GM18499 (cell line): Measurements from ENCODE around the gene PCDH15.

Experiments
- ATAC-seq: cut with Tn5 transposase; IDR thresholded peaks from one replicate; pipeline ENCODE4 v1.9.1; 2021; ENCODE audit warnings: moderate number of reproducible peaks; ENCODE audit not compliant: insufficient read depth, unreplicated experiment

PCDH15 gene

DNA sequence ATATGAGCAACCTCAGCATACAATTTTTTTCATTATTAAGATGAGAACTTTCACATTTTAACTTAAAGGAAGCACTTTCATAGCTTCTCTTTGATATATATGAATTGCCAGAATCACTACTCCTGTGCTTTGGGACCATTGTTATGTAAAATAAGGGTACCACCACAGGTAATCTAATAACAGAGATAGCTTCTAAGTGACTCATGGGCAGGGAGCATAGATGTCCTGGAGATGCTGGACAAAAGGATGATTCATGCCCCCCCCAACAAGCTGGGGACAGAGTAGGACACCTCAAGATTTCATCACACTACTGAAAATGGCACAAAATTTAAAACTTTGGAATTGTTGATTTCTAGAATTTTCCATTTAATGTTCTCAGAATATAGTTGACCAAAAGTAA lies 641.1 kb downstream of the PCDH15 start:
- no peak for ATAC-seq

DNA sequence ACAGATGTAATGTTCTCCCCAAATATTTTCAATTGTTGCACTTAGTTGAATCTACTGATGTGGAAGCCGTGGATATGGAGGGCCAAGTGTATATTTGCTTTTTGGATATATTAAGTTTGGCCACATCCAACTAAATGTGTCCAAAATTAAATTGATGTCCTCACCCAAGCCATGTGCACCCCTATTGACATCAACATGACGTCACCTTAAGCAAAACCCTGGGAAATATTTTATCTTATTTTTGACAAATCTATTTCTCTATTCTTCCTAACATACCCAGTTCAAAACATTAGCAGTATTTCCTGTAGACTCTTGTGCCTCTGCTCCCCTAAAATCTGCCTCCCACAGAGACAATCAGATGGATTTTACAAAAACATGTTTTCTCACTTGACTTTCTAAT lies 652.5 kb downstream of the PCDH15 start:
- no peak for ATAC-seq

DNA sequence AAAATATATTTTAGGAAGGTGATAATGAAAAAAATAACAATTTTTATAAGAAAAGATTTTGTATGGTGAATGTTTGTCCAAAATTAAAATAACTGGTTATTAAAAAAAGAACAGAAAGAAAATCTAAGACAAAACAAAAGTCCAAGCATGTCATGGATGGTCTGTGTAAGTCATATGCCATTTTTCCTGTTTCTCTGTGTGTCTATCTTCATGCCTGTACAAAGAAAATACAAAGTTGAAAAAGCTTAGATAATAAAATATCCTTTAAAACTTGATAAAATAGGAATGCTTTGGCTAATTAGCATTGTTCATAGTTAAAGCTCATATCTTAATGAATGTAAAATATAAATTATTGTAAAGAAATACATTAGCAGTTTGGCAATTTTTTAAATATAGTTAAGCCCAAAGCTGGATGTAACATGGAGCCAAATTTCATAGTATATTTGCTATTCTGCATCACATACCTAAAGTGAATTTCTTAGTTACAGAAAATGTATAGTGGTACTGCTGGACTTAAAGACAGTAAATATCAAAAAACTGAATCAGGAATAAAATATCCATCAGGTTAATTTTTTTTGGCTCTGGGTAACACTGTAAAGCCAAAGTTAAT lies 661.1 kb downstream of the PCDH15 start:
- ATAC-seq, result no peak

DNA sequence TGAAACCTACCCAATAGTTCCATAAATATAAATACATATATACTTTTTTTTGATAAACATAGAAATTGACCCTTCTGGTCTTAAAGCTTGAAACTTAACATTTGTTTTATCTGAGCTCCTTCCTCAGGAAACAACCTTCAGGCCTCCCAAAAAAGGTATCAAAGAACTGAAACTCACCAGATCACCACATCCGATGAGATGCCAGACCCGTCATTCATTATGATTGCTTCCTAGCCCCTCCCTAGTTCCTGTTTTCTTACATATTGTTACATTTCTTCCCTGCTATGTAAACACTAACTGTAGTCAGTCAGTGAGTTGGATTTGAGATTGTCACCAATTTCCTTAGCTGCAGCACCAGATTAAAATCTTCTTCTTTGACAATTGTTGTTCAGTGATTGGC lies 663.6 kb downstream of the PCDH15 start:
- no peak for ATAC-seq

DNA sequence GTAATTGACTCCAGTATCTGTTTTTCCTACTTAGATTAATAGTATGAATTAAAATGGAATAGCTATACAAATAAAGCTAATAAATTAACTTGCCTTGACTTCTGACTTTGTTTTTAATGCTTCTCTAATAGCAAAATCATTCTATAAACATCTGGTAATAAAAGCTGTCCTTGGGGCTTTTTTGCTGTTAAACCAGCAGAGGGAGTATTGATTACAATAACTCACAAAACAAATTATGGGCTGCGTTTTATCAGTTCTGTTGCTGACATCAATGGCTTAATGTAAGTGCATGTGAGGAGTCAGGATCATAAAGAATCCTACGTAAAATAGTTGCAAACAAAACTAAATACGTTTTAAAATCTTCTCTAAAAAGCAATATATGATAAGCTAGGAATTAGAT lies 667.8 kb downstream of the PCDH15 start:
- ATAC-seq, result no peak

DNA sequence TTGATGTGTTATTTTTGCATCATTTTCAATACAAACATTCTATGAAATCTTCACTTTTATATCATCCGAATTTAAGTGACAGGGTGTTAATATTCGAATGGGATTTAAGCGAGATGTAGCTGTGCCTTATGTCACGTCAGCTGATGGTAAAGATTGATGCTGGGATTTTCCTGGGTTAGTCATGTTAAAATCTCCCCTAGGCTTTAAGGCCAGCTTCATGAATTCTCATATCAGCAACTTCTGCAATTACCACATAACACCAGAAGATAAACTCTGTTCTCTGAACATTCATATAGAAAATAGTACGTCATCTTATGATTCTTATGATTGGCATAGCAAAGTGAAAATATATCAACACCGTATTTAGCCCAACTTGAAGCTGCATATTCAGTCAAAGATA lies 669.2 kb downstream of the PCDH15 start:
- ATAC-seq, result no peak

DNA sequence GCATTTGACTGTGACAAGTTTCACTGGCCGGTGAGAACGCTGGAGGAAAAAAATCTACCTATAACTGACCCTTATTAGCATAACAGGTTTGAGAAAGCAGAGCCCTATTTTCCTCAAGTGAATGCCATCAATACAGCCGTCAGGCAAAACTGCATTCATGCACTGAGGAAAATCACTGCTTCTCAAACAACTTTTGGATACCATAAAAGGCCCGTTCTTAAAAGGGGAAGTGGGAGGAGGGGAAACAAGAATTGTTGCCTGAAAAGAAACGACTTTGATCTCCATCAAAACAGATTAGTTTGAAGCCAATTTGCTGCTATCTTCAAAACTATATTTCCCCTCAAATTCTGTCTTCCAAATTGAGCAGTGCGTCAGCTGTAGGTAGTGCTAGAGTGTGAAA lies 670.6 kb downstream of the PCDH15 start:
- no peak for ATAC-seq

DNA sequence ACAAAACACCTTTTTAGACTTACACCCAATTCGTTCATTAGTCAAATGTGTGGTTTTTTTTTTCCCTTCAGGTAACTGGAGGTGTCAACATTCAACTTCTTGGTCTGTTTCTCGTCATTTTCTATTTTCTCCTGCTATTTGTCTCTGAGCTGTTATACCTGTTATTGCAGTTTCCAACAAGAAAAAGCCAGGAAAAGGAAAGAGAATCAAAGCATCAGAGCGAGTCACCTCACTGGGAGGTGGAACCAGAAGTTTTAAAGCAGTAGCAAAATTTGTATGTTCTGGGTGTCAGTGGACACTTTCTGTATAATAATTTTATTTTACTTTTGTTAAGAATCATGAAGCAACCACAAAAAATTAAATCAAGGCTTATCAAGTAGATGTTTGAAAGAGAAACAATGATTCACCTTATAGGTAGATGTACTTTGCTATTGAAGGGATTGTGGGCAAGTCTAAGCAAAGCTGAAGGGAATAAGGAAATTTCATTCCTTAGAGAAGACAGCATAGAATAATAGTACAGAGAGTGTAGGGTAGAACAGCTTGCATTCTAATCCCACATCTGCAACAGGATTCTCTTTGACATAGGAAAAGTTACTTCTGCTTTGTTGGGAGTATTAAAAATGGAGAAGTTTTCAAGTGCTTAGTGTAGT lies 675.8 kb downstream of the PCDH15 start:
- no peak for ATAC-seq

DNA sequence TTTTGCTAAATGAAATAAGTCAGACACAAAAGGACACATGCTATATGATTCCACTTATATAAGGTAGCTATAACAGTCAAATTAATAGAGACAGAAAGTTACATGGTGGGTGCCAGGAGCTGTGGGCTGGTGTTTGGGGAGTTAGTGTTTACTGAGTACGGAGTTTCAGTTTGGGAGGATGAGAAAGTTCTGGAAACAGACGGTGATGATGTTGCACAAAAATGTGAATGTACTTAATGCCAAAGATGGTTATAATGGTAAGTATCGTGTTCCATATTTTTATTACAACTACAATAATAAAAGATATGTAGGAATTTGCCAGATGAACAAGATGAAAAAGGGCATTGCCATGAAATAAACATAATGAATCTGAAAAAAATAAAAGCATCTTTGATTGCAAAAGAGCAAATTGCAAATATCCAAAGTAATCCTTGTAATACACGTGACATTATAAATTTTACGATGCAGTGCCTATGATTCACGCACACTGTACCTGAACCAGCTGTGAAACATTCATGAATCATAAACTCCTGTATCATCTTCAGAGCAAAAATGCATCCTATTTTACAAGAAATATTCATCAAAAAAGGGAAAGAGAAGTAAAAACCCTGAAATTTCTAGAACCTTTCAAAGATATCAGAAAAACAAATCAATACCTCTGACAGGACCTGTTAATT lies 676.7 kb downstream of the PCDH15 start:
- no peak for ATAC-seq

DNA sequence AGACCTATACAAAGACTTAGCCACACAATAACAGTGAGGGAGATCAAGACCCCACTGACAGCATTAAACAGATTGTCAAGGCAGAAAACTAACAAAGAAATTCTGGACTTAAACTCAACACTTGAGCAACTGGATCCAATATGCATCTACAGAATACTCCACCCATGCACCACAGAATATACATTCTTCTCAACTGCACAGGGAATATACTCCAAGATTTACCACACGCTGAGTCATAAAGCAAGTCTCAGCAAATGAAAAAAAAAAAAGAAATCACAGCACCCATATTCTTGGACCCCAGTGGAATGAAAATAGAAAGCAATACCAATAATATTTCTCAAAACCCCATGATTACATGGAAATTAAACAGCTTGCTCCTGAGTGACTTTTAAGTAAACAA lies 680.2 kb downstream of the PCDH15 start:
- no peak for ATAC-seq

DNA sequence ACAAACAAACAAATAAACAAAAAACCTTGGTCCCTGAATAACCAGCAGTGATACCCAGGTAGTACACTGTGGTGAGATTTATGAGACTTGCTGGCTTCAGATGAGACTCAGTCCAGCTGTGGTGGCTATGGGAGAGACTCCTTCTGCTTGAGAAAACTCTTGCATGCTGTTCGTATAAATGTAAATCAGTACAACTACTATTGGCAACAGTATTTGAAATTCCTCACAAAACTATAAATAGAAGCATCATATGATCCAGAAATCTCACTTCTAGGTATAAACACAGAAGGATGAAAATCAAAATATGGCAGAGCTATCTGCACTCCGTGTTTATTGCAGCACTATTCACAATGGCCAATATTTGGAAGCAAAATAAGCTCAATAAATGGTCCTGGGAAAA lies 692.1 kb downstream of the PCDH15 start:
- ATAC-seq, result no peak

DNA sequence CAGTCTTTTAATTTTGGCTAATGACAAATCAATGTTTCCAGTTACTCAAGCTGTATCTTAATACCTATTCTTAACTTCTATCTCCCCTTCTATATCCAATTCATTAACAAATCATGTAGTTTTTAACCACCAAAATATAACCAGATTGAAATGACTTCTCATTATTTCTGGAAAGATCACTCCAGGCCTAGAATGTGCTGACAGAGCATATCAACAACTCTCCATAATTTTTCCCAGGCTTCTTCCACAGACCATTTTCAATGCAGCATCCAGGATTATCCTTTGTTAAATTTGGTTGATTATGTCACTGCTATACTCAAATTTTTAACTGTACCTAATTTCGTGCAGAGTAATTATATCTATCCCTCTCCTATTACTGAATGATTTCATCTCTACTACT lies 704.1 kb downstream of the PCDH15 start:
- ATAC-seq, result no peak

DNA sequence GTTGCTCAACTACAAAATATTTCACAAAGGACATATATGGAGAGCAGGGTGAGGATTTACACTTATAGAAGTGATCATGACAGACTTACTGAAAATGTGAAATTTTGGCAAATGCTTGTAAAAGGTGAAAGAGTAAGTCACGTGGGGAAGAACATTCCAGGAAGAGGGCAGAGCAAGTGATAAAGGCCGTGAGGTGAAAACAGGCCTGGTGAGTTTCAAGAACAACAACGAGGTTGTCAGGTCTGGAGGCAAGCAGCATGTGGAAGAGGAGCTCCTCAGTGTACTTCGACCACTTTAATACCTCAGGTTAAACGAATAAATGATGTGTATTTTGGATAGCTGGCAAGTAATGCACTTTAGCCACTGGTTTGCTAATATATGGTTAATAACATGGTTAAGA lies 706.7 kb downstream of the PCDH15 start:
- no peak for ATAC-seq

DNA sequence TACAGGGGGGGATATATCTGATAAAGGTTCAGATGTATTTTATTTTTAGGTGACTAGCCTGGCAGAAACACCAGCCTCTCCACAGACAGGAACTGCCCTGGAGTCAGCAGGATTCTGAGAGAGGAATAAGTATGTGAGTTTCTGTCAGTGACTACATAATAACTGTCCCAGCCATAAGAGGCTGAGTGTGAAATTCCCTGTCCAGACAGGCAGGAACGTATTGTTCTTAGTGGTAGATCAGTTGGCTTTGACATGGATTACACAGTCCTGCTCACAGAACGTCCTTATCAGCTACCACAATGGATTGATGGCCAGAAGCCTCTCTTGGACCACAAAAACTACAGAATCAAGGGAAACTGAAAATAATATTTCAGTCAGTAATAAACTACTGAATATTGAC lies 709.8 kb downstream of the PCDH15 start:
- no peak for ATAC-seq

DNA sequence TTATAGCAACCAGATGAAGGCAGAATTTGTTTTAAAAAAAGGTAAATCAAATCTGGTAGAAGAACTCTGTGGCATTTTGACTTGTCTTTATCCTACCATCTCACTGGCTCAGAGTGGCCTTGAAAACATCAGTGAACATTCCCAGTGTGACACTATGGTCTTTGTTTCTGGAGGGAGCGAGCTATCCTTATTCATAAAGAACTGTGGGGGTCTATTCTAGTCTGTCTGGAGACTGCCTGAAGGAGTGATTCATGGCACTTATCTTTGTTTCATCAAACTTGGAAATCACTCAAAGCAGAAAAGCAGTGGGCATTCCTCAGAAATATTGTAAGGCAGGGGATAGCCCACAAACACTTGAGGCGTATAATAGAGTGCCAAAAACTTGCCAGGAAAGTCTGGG lies 719.1 kb downstream of the PCDH15 start:
- ATAC-seq, result no peak

DNA sequence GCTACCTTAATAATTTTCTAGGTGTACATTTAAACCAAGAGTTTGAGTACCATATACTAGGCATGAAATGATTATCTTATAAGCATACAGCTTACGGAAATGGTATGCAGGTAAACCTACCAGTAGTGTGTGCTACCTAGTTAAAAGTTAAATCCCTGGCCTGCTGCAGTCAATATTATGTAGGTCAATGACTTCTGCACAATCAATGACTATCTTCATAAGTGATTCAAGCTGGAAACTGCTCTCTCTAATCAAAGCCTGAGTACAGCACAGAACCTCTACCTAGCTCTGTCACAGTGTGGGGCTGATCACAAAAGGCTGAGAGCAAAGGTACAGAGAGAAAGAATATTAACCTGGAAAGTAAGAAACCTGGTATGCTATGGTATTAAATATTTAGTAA lies 733.7 kb downstream of the PCDH15 start:
- ATAC-seq, result no peak

DNA sequence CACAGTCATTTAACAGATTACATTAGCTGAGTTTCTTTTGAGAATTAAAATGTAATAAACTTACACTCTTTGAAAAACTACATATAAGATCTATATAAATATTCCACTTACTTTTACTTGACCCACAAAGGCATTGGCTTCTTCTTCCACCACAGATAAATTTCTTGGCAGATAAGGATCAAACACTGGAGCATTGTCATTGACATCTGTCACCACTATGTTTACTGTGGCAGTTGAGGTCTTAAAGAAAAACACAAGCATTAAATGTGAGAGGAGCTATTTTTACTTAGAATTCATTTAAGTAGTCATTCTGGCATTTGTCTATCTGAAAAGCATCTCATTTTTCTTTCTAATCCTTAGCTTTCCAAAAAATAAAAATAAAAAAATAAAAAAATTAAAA lies 734.4 kb downstream of the PCDH15 start:
- ATAC-seq, result no peak

DNA sequence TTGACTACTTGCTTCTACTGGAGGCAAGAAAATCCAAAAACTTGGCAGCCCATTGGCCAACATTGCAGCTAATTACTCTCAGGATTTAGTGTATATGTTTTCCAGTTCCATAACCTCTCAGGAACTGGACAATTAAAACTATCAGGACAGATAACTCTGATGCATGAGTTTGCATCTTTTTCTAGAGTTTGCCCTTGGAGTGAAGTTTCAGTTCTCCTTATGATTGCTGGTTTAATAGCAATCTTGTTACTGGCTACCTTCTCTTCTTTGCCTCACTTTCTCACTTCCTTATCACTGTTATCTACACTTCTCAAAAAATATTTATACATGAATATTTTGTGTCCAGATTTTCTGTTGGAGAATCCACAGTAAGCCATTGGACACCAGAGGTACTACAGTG lies 735.9 kb downstream of the PCDH15 start:
- ATAC-seq, result no peak

DNA sequence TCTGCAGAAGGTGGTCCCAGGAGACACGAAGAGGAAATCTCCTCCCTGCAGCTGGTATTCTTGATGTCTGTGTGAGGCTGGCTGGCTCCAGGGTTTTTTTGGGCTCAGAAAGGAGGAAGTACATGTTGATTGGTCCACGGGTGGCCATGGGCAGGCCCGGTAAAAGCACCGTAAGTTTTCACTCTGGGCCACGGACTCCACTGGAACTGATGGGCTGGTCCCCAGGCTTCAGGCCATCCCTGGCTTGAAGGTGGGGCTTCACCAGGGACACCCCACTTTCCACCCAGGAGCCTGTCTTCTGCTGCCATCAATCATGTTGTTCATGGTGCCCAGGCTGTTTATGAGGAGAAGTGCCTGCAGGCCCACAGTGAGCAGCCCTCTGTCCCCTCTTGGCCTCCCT lies 736.8 kb downstream of the PCDH15 start:
- ATAC-seq, result no peak

DNA sequence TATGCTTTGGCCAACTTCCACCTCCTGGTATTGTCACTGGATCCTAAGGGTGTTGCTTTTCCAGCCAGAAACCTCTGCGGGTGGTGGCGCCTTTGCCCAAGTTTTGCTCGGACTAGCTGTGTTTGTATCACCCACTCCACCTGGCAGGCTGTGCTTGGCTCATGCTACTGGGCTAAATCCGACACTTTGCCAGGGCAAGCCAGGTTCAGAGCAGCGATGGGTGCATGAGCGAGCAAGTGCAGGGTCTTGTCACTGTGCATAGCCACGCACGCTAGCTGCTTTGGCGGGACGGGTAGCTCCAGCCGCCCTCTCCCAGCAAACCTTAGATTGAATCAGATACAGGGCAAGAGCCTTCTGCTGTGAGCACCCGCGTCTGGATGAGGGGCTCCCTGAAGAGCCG lies 737.5 kb downstream of the PCDH15 start:
- ATAC-seq, result no peak

DNA sequence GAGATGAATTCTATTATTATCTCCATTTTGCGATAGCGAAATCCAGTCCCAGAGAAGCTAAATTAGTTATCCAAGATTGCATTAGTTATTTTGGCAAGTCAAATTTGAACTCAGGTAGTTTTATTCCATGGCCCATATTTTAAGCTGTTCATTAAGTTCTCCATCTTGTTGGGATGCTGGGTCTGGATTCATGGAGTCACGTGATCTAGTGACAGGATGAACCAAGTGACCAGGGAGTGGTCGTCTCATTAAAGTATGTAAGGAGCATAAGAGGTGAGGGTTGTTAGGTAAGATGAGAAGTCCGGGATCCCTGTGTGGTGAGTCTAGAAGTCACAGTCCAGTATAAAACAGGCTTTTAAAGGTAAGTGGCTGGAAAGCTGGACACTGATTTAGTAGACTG lies 740.5 kb downstream of the PCDH15 start:
- no peak for ATAC-seq

DNA sequence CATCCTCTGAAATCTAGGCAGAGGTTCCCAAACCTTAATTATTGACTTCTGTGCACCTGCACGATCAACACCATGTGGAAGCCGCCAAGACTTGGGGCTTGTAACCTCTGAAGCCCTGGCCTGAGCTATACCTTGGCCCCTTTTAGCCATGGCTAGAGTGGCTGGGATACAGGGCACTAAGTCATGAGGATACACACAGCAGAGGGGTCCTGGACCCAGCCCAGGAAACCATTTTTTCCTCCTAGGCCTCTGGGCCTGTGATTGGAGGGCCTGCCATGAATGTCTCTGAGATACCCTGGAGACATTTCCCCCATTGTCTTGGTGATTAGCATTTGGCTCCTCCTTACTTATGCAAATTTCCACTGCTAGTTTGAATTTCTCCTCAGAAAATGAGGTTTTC lies 743.7 kb downstream of the PCDH15 start:
- no peak for ATAC-seq
